GM12874 (cell line): ENCODE data around the gene KCNMB1.

ENCODE experiments used
- CTCF ChIP-seq: IDR thresholded peaks from 2 replicates; pipeline ENCODE4 v1.5.1; 2011; ENCODE audit warnings: low read depth, mild to moderate bottlenecking, control low read depth, low read length, moderate library complexity; ENCODE audit not compliant: insufficient read depth

The KCNMB1 gene

GRCh38 chr5:170413897-170414296 is 24.7 kb upstream of the KCNMB1 start:
- TF ChIP-seq CTCF: no peak

- peak; percentile 69 for TF ChIP-seq CTCF
Measured at GRCh38 chr5:170411100-170411499, 21.9 kb upstream of the KCNMB1 start.

GRCh38 chr5:170410401-170410800 is 21.2 kb upstream of the KCNMB1 start:
- TF ChIP-seq CTCF: no peak

GRCh38 chr5:170408877-170409660 is 19.9 kb upstream of the KCNMB1 start:
- TF ChIP-seq CTCF: no peak

- no peak for TF ChIP-seq CTCF
Measured at GRCh38 chr5:170408226-170408625, 19.1 kb upstream of the KCNMB1 start.

GRCh38 chr5:170407062-170407461 is 17.9 kb upstream of the KCNMB1 start:
- TF ChIP-seq CTCF: no peak

- no peak for TF ChIP-seq CTCF
Measured at GRCh38 chr5:170405817-170406216, 16.6 kb upstream of the KCNMB1 start.
